GM12875 (cell line): ENCODE measurements around the gene CTDSPL2.
"Not testable (repeated sequence)": the region's sequence is repeated elsewhere in the genome, so short reads cannot be mapped to it uniquely, and the experiment has no call there.

Source experiments
- H3K4me3 ChIP-seq: one replicate; pipeline ENCODE4 v1.5.1; 2011; ENCODE audit warnings: low read depth, low read length, control low read depth
- TF ChIP-seq, protein P1 (sequence below): IDR thresholded peaks from 2 replicates; pipeline ENCODE4 v1.5.1; 2011; ENCODE audit warnings: low read depth, mild to moderate bottlenecking, control low read depth, inconsistent platforms, low read length, moderate library complexity, borderline replicate concordance; ENCODE audit not compliant: insufficient read depth

The CTDSPL2 gene

GRCh38 chr15:44554934-44555723, 127.7 kb downstream of the CTDSPL2 start:
- TF ChIP-seq, protein P1, sequence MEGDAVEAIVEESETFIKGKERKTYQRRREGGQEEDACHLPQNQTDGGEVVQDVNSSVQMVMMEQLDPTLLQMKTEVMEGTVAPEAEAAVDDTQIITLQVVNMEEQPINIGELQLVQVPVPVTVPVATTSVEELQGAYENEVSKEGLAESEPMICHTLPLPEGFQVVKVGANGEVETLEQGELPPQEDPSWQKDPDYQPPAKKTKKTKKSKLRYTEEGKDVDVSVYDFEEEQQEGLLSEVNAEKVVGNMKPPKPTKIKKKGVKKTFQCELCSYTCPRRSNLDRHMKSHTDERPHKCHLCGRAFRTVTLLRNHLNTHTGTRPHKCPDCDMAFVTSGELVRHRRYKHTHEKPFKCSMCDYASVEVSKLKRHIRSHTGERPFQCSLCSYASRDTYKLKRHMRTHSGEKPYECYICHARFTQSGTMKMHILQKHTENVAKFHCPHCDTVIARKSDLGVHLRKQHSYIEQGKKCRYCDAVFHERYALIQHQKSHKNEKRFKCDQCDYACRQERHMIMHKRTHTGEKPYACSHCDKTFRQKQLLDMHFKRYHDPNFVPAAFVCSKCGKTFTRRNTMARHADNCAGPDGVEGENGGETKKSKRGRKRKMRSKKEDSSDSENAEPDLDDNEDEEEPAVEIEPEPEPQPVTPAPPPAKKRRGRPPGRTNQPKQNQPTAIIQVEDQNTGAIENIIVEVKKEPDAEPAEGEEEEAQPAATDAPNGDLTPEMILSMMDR: no peak
- no peak overlapping the region for H3K4me3 ChIP-seq

DNA sequence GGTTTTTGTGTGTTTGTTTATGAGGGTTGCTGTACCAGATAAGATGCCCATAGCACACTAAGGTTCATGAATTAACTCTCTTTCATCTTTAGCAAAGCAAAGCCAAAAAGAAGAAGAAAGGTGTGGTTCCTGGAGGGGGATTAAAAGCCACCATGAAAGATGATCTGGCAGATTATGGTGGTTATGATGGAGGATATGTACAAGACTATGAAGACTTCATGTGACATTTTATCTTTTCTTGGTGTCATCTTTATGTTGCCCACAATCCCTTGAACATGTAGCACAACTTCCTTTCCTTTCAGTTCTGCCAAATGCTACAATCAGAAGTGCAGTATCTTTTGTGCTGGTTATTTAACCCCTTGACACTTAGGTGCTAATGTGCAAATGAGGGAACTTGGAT, 133.5 kb downstream of the CTDSPL2 start:
- not testable (repeated sequence) for H3K4me3 ChIP-seq

- TF ChIP-seq, protein P1: no peak
These were observed 138.1 kb downstream of the CTDSPL2 start for GRCh38 chr15:44565387-44566154.

DNA sequence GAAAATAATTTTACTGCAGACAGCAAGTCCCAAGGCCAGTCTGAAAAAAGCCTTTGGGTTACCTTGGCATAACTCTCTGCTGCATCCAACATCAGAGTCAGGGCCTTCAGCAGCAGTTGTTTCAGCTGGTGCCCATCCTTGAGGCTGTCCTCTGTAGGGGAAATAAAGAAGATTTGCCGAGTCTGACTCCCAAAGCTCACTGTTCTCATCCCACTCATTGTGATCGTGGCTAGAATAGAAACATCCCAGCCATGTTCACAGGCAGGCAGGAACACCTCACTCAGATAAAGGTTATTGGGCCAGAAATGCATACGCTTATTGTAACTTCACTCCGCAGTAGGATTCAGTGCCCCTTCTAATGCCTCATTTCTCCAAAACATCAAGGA, 138.7 kb downstream of the CTDSPL2 start:
- TF ChIP-seq, protein P1: no peak
- H3K4me3 ChIP-seq: no peak overlapping the region

More at GRCh38 chr15:44565387-44566154, 138.1 kb downstream of the CTDSPL2 start:
- H3K4me3 ChIP-seq: no peak overlapping the region

- TF ChIP-seq, protein P1: no peak
- H3K4me3 ChIP-seq: no peak overlapping the region
These were observed 140.9 kb downstream of the CTDSPL2 start for GRCh38 chr15:44568338-44568737.

- H3K4me3 ChIP-seq: no peak overlapping the region
- TF ChIP-seq, protein P1: no peak
These were observed 141.9 kb downstream of the CTDSPL2 start for GRCh38 chr15:44569316-44569715.

GRCh38 chr15:44570361-44570760, 142.9 kb downstream of the CTDSPL2 start:
- TF ChIP-seq, protein P1: no peak

More at GRCh38 chr15:44570361-44570760, 142.9 kb downstream of the CTDSPL2 start:
- H3K4me3 ChIP-seq: no peak overlapping the region
